ENCODE data around the gene TMEM202. TPM values are rescaled to one million over a fixed set of nuclear protein-coding genes. Genes with fewer than 3 reads are reported as not detected.

Gene TMEM202
- total and polyA plus RNA-seq, 10 of the 15 experiments (the other 5 are each of a cell fraction or from before 2014, with no cell fraction given), result not detected

- Histone ChIP-seq H3K27me3 (replicated peaks in 1 of 2; ENCODE audit: control insufficient read depth in 2 of 2, insufficient read depth in 2 of 2, low read length in 1 of 2) (peaks cover 0 to 2% of the 10 kb centered on the region in 2 experiments; a peak in 2 of 4 replicates), H3K36me3 (ENCODE audit: control insufficient read depth in 2 of 2, insufficient read depth in 2 of 2, low read length in 1 of 2) (no peaks in the 10 kb centered on the region), H4K20me1 (ENCODE audit: control insufficient read depth, insufficient read depth) (no peaks in the 10 kb centered on the region), H3K9ac (ENCODE audit: control insufficient read depth, insufficient read depth, low read length) (no peak overlapping the region), H2AFZ (ENCODE audit: control insufficient read depth, low read depth, low read length) (no peak overlapping the region), H3K27ac (ENCODE audit: control insufficient read depth, insufficient read depth) (no peak overlapping the region), H3K9me3 (replicated peaks; ENCODE audit: control insufficient read depth, insufficient read depth, low read length) (no peaks in the 10 kb centered on the region), H3K4me1 (ENCODE audit: control insufficient read depth, insufficient read depth, low read length) (peaks cover 3% of the 10 kb centered on the region; the same call in 1 of the 2 replicates), H3K4me2 (ENCODE audit: control insufficient read depth, insufficient read depth) (no peak overlapping the region), H3K4me3 (no peak overlapping the region), H3K79me2 (ENCODE audit: control insufficient read depth, insufficient read depth, low read length) (peaks cover 15% of the 10 kb centered on the region)
- SMC1A ChIA-PET (ENCODE audit: uncharacterized antibody, unreplicated experiment), result no interaction called here
- 20% methylated on average over 2 of the region's 2 CpGs for WGBS (ENCODE audit: insufficient coverage, insufficient replicate concordance, low lambda C conversion rate, missing lambda C conversion rate)
- intact Hi-C loops (cut with micrococcal nuclease; ENCODE audit: unreplicated experiment), result loop anchor here (5.0 kb wide), 1 partner anchor 92 kb away; the partner anchor contains the start of gene ARIH1
- CTCF ChIA-PET, result no interaction called here
- BruUV-seq (replicated peaks), result no TSS peak
- in situ Hi-C loops (cut with MboI), result no loop called here
- FAIRE-seq (no peak), ATAC-seq (no peak), DNase-seq (ENCODE audit: low read depth, low spot score) (no peak)
- RAD21 ChIA-PET (ENCODE audit: unreplicated experiment), result no interaction called here
- POLR2A ChIA-PET, result no interaction called here
- TF ChIP-seq ASH2L (IDR thresholded peaks at IDR 0.05; ENCODE audit: borderline replicate concordance, low read depth) (no peak), ESRRA (IDR thresholded peaks at IDR 0.05; ENCODE audit: low read length) (no peak), RB1 (IDR thresholded peaks at IDR 0.05; ENCODE audit: borderline replicate concordance) (no peak), POU2F2 (IDR thresholded peaks at IDR 0.05; ENCODE audit: borderline replicate concordance, low read depth, low read length) (no peak), RUNX3 (IDR thresholded peaks at IDR 0.05; ENCODE audit: low read length) (no peak), TBL1XR1 (IDR thresholded peaks at IDR 0.05; ENCODE audit: low read depth, low read length) (no peak), NBN (IDR thresholded peaks at IDR 0.05) (no peak)
Measured at GRCh38 chr15:72379856-72380430, 18.2 kb upstream of the TMEM202 start.

DNA sequence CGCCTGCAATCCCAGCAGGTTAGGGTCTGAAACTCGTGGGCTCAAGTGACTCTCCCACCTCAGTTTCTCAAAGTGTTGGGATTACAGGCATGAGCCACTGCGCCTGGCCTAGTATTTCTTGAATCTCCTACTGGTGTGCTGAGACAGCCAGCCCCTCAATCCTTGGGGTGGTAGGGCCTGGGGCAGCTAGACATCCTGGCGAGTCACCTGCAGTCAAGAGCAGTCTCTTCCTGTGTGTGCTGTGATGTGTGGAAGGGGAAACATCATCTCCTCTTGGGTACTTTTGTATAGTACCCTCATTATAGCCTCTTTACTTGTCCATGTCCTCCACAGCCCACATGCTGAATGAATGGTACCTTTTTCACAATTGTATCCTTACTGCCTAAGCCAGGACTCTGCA, 17.4 kb upstream of the TMEM202 start:
- Histone ChIP-seq H2AFZ (ENCODE audit: control insufficient read depth, low read depth, low read length) (no peak overlapping the region; the same call in 1 of the 2 replicates), H3K27ac (ENCODE audit: control insufficient read depth, insufficient read depth) (no peak overlapping the region), H3K4me3 (no peak overlapping the region), H3K4me2 (ENCODE audit: control insufficient read depth, insufficient read depth) (no peak overlapping the region), H3K9me3 (replicated peaks; ENCODE audit: control insufficient read depth, insufficient read depth, low read length) (no peaks in the 10 kb centered on the region), H3K27me3 (replicated peaks in 1 of 2; ENCODE audit: control insufficient read depth in 2 of 2, insufficient read depth in 2 of 2, low read length in 1 of 2) (peaks cover 0 to 2% of the 10 kb centered on the region in 2 experiments; a peak in 2 of 4 replicates), H3K9ac (ENCODE audit: control insufficient read depth, insufficient read depth, low read length) (no peak overlapping the region), H3K4me1 (ENCODE audit: control insufficient read depth, insufficient read depth, low read length) (peaks cover 3% of the 10 kb centered on the region; the same call in 1 of the 2 replicates), H4K20me1 (ENCODE audit: control insufficient read depth, insufficient read depth) (no peaks in the 10 kb centered on the region), H3K36me3 (ENCODE audit: control insufficient read depth in 2 of 2, insufficient read depth in 2 of 2, low read length in 1 of 2) (no peaks in the 10 kb centered on the region), H3K79me2 (ENCODE audit: control insufficient read depth, insufficient read depth, low read length) (peaks cover 7% of the 10 kb centered on the region)
- in situ Hi-C loops (cut with MboI), result no loop called here
- POLR2A ChIA-PET, result no interaction called here
- FAIRE-seq (peak; percentile 7), ATAC-seq (no peak), DNase-seq (ENCODE audit: low read depth, low spot score) (no peak)
- CTCF ChIA-PET, result no interaction called here
- BruUV-seq (replicated peaks), result no TSS peak
- WGBS (ENCODE audit: insufficient coverage, insufficient replicate concordance, low lambda C conversion rate, missing lambda C conversion rate), result 44% methylated on average over 4 of the region's 4 CpGs
- SMC1A ChIA-PET (ENCODE audit: uncharacterized antibody, unreplicated experiment), result no interaction called here
- intact Hi-C loops (cut with micrococcal nuclease; ENCODE audit: unreplicated experiment), result no loop called here
- RAD21 ChIA-PET (ENCODE audit: unreplicated experiment), result no interaction called here
- TF ChIP-seq RELA (IDR thresholded peaks at IDR 0.05; ENCODE audit: borderline replicate concordance, partially characterized antibody) (no peak), ELK1 (IDR thresholded peaks at IDR 0.05; ENCODE audit: low read depth, low read length) (no peak), POU2F2 (IDR thresholded peaks at IDR 0.05; ENCODE audit: borderline replicate concordance, low read depth, low read length) (no peak), EP300 (IDR thresholded peaks at IDR 0.05; ENCODE audit: borderline replicate concordance in 1 of 2, control insufficient read depth in 1 of 2, low read depth in 2 of 2, low read length in 2 of 2) (no peak), PKNOX1 (IDR thresholded peaks at IDR 0.05) (no peak), CREB1 (IDR thresholded peaks at IDR 0.05; ENCODE audit: low read depth) (no peak), ZZZ3 (IDR thresholded peaks at IDR 0.05; ENCODE audit: control insufficient read depth, insufficient read length, low read depth) (no peak), POLR2A (IDR thresholded peaks at IDR 0.05; ENCODE audit: low read depth, low read length) (no peak)

Measured in GM12878 (cell line).